ENCODE measurements around the gene PCDHGA11. TPM values are rescaled to one million over a fixed set of nuclear protein-coding genes. Genes with fewer than 3 reads are reported as not detected.
"Not testable (repeated sequence)": the region's sequence is repeated elsewhere in the genome, so short reads cannot be mapped to it uniquely, and the experiment has no call there.

The PCDHGA11 gene
- total and polyA plus RNA-seq, 4 donors: 8.0 to 16.1 (median 14.9) TPM

GRCh38 chr5:141384471-141385267 lies 36.2 kb upstream of the PCDHGA11 start:
- H3K4me1 ChIP-seq (ENCODE audit: control insufficient read depth, insufficient read depth, low read length): no peaks in the 10 kb centered on the region
- H3K9me3 ChIP-seq (ENCODE audit: control insufficient read depth, insufficient read depth, low read length): peaks cover 56% of the 10 kb centered on the region
- no peak overlapping the region for H3K4me3 ChIP-seq (ENCODE audit: low read depth, low read length)
- H3K27ac ChIP-seq (ENCODE audit: low read depth, low read length): no peak overlapping the region
- H3K36me3 ChIP-seq (ENCODE audit: control insufficient read depth, insufficient read depth, low read length): peaks cover 16% of the 10 kb centered on the region
- no peaks in the 10 kb centered on the region for H3K27me3 ChIP-seq (ENCODE audit: control insufficient read depth, insufficient read depth, low read length)
- no peak for DNase-seq (ENCODE audit: low read depth in 4 of 6, low spot score in 6 of 6)
- 44% methylated on average over 40 of the region's 43 CpGs for WGBS (ENCODE audit: insufficient coverage)

GRCh38 chr5:141387557-141388311 lies 33.1 kb upstream of the PCDHGA11 start, which contains the start of gene PCDHGB4:
TSS of gene PCDHGB4 (plus strand) at chr5:141387698. CDS start at chr5:141387885, 187 bp downstream.
- H3K4me3 ChIP-seq (ENCODE audit: low read depth, low read length); H3K27me3 ChIP-seq (ENCODE audit: control insufficient read depth, insufficient read depth, low read length); H3K27ac ChIP-seq (ENCODE audit: low read depth, low read length); H3K4me1 ChIP-seq (ENCODE audit: control insufficient read depth, insufficient read depth, low read length): not testable (repeated sequence)
- peak in 1 of 6 donors; percentile 10 for DNase-seq (ENCODE audit: low read depth in 4 of 6, low spot score in 6 of 6)
- 5% methylated on average over 10 of the region's 40 CpGs for WGBS (ENCODE audit: insufficient coverage)
- Histone ChIP-seq H3K9me3 (ENCODE audit: control insufficient read depth, insufficient read depth, low read length) (peaks cover 67% of the 10 kb centered on the region), H3K36me3 (ENCODE audit: control insufficient read depth, insufficient read depth, low read length) (peaks cover 19% of the 10 kb centered on the region)

GRCh38 chr5:141388661-141389060 lies 32.2 kb upstream of the PCDHGA11 start:
- H3K4me3 ChIP-seq (ENCODE audit: low read depth, low read length): no peak overlapping the region
- H3K9me3 ChIP-seq (ENCODE audit: control insufficient read depth, insufficient read depth, low read length): peaks cover 68% of the 10 kb centered on the region
- 40% methylated on average over 3 of the region's 10 CpGs for WGBS (ENCODE audit: insufficient coverage)
- no peaks in the 10 kb centered on the region for H3K27me3 ChIP-seq (ENCODE audit: control insufficient read depth, insufficient read depth, low read length)
- DNase-seq (ENCODE audit: low read depth in 4 of 6, low spot score in 6 of 6): no peak
- H3K27ac ChIP-seq (ENCODE audit: low read depth, low read length): no peak overlapping the region
- peaks cover 23% of the 10 kb centered on the region for H3K36me3 ChIP-seq (ENCODE audit: control insufficient read depth, insufficient read depth, low read length)
- H3K4me1 ChIP-seq (ENCODE audit: control insufficient read depth, insufficient read depth, low read length): no peaks in the 10 kb centered on the region

GRCh38 chr5:141389153-141390042 lies 31.5 kb upstream of the PCDHGA11 start:
- Histone ChIP-seq H3K27ac (ENCODE audit: low read depth, low read length) (no peak overlapping the region), H3K27me3 (ENCODE audit: control insufficient read depth, insufficient read depth, low read length) (no peaks in the 10 kb centered on the region), H3K36me3 (ENCODE audit: control insufficient read depth, insufficient read depth, low read length) (peaks cover 26% of the 10 kb centered on the region), H3K4me3 (ENCODE audit: low read depth, low read length) (no peak overlapping the region), H3K4me1 (ENCODE audit: control insufficient read depth, insufficient read depth, low read length) (no peaks in the 10 kb centered on the region), H3K9me3 (ENCODE audit: control insufficient read depth, insufficient read depth, low read length) (peaks cover 69% of the 10 kb centered on the region)
- 27% methylated on average over 77 of the region's 77 CpGs for WGBS (ENCODE audit: insufficient coverage)
- DNase-seq (ENCODE audit: low read depth in 4 of 6, low spot score in 6 of 6): no peak

GRCh38 chr5:141392429-141393198 lies 28.2 kb upstream of the PCDHGA11 start, which contains the start of gene PCDHGA8:
TSS of gene PCDHGA8 (plus strand) at chr5:141392633. CDS start at chr5:141392814, 181 bp downstream.
- no peak within 1 kb of the TSS for H3K4me3 ChIP-seq (ENCODE audit: low read depth, low read length)
- 18% methylated on average over 27 of the region's 38 CpGs for WGBS (ENCODE audit: insufficient coverage)
- H3K27ac ChIP-seq (ENCODE audit: low read depth, low read length): no peak within 1 kb of the TSS
- DNase-seq (ENCODE audit: low read depth in 4 of 6, low spot score in 6 of 6): no peak
- peaks cover 21% of the 10 kb centered on the region for H3K36me3 ChIP-seq (ENCODE audit: control insufficient read depth, insufficient read depth, low read length)
- H3K27me3 ChIP-seq (ENCODE audit: control insufficient read depth, insufficient read depth, low read length): no peaks in the 10 kb centered on the region
- H3K9me3 ChIP-seq (ENCODE audit: control insufficient read depth, insufficient read depth, low read length): peaks cover 63% of the 10 kb centered on the region
- H3K4me1 ChIP-seq (ENCODE audit: control insufficient read depth, insufficient read depth, low read length): peaks cover 3% of the 10 kb centered on the region

GRCh38 chr5:141393267-141393666 lies 27.6 kb upstream of the PCDHGA11 start:
- Histone ChIP-seq H3K27ac (ENCODE audit: low read depth, low read length) (no peak overlapping the region), H3K36me3 (ENCODE audit: control insufficient read depth, insufficient read depth, low read length) (peaks cover 21% of the 10 kb centered on the region), H3K9me3 (ENCODE audit: control insufficient read depth, insufficient read depth, low read length) (peaks cover 64% of the 10 kb centered on the region), H3K4me3 (ENCODE audit: low read depth, low read length) (no peak overlapping the region), H3K27me3 (ENCODE audit: control insufficient read depth, insufficient read depth, low read length) (no peaks in the 10 kb centered on the region), H3K4me1 (ENCODE audit: control insufficient read depth, insufficient read depth, low read length) (peaks cover 3% of the 10 kb centered on the region)
- no peak for DNase-seq (ENCODE audit: low read depth in 4 of 6, low spot score in 6 of 6)
- WGBS (ENCODE audit: insufficient coverage): 33% methylated on average over 14 of the region's 21 CpGs

GRCh38 chr5:141394401-141395187 lies 26.3 kb upstream of the PCDHGA11 start:
- WGBS (ENCODE audit: insufficient coverage): 30% methylated on average over 32 of the region's 53 CpGs

GRCh38 chr5:141397756-141398551 lies 22.9 kb upstream of the PCDHGA11 start, which contains the start of gene PCDHGB5:
TSS of gene PCDHGB5 (plus strand) at chr5:141397947. CDS start at chr5:141398128, 181 bp downstream.
- not testable (repeated sequence) for H3K27ac ChIP-seq (ENCODE audit: low read depth, low read length); H3K27me3 ChIP-seq (ENCODE audit: control insufficient read depth, insufficient read depth, low read length)
- DNase-seq (ENCODE audit: low read depth in 4 of 6, low spot score in 6 of 6): peak in 2 of 6 donors; percentile 13 to 23
- Histone ChIP-seq H3K9me3 (ENCODE audit: control insufficient read depth, insufficient read depth, low read length) (peaks cover 64% of the 10 kb centered on the region), H3K4me3 (ENCODE audit: low read depth, low read length) (peak within 1 kb of the TSS; percentile 9), H3K36me3 (ENCODE audit: control insufficient read depth, insufficient read depth, low read length) (peaks cover 14% of the 10 kb centered on the region), H3K4me1 (ENCODE audit: control insufficient read depth, insufficient read depth, low read length) (peaks cover 13% of the 10 kb centered on the region)
- 5% methylated on average over 17 of the region's 43 CpGs for WGBS (ENCODE audit: insufficient coverage)

More at GRCh38 chr5:141394401-141395187, 26.3 kb upstream of the PCDHGA11 start:
- not testable (repeated sequence) for H3K27me3 ChIP-seq (ENCODE audit: control insufficient read depth, insufficient read depth, low read length); H3K27ac ChIP-seq (ENCODE audit: low read depth, low read length); H3K4me1 ChIP-seq (ENCODE audit: control insufficient read depth, insufficient read depth, low read length); DNase-seq (ENCODE audit: low read depth in 4 of 6, low spot score in 6 of 6); H3K4me3 ChIP-seq (ENCODE audit: low read depth, low read length)
- peaks cover 68% of the 10 kb centered on the region for H3K9me3 ChIP-seq (ENCODE audit: control insufficient read depth, insufficient read depth, low read length)
- H3K36me3 ChIP-seq (ENCODE audit: control insufficient read depth, insufficient read depth, low read length): peaks cover 19% of the 10 kb centered on the region

Data from spinal cord (tissue), 10 donors.